Jurkat, Clone E6-1 (cell line): ENCODE measurements around the gene DNAJC24.

ENCODE experiments used
- DNase-seq: peaks from one replicate; pipeline ENCODE4 v3.0.0-alpha.2; 2011; ENCODE audit warnings: low read depth, low spot score
- H3K4me3 ChIP-seq: 2 replicates; pipeline ENCODE4 v1.5.1; 2011; ENCODE audit warnings: mild to moderate bottlenecking, low read length, control low read depth, moderate library complexity

DNAJC24 gene

GRCh38 chr11:31408201-31408600 lies 38.5 kb downstream of the DNAJC24 start:
- H3K4me3 ChIP-seq: no peak overlapping the region
- no peak for DNase-seq

GRCh38 chr11:31412946-31413345 lies 43.3 kb downstream of the DNAJC24 start:
- H3K4me3 ChIP-seq: no peak overlapping the region
- DNase-seq: no peak

- H3K4me3 ChIP-seq: no peak overlapping the region
- no peak for DNase-seq
Measured at GRCh38 chr11:31414338-31414737, 44.7 kb downstream of the DNAJC24 start.

- DNase-seq: no peak
- no peak overlapping the region for H3K4me3 ChIP-seq
Measured at GRCh38 chr11:31415435-31415834, 45.8 kb downstream of the DNAJC24 start.

- DNase-seq: no peak
Measured at GRCh38 chr11:31417357-31417756, 47.7 kb downstream of the DNAJC24 start.

DNA sequence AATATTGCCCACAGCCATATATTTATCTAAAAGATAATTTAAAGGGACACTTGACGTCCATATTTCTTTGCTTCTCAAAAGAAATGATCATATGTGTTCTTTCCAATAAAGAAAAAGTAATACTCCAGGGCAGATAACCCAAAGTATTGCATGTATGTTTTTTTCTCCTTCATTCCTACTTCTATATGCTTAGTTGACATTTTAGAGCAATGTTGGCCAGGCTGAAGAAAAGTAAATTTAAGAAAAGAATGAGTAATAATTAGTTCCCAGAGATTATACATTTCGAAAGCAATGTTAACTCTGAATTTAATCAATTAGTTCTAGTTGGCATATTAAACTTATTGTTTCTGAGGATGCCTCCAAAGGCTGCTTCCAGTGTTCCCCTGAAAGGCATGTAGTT lies 48.2 kb downstream of the DNAJC24 start:
- DNase-seq: no peak
- H3K4me3 ChIP-seq: no peak overlapping the region

More at GRCh38 chr11:31417357-31417756, 47.7 kb downstream of the DNAJC24 start:
- H3K4me3 ChIP-seq: no peak overlapping the region

DNA sequence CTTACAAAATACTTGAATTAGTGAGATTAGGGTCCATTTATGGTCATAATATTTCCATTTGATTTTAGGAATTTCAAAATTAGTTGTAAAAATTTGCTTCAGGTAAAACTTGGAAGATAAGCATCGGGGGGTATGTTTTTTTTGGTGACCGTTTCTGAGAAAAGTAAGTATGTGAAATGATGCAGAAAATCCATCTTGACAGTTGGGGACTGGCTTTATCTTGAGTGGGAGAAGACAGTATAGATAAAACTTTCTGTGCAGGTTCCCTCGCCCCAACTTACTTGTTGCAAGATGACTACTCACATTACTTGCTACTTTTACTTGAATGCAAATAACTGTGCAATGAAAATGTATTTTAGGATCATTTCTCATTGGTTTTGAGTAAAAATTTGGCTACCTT lies 49.5 kb downstream of the DNAJC24 start:
- no peak overlapping the region for H3K4me3 ChIP-seq
- no peak for DNase-seq

- no peak overlapping the region for H3K4me3 ChIP-seq
- DNase-seq: no peak
Measured at GRCh38 chr11:31419669-31420068, 50.0 kb downstream of the DNAJC24 start.

DNA sequence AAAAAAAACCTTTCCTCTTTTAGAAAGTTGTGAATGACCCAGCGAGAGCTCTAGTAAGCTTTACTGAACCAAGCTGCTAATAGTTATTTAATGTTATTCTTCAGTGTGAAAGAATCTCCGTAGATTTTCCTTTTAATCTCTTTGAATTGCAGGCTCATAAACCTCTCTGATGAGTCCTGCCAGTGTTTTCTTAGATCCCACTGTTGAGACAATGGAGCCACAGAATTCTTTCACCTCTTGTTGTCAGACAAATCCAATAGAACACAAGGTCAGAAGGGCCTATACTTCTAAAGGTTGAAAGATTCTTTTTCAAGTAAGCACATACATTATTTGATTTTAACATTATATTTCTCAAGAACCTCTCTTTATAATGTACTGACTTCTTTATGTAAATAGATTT lies 52.2 kb downstream of the DNAJC24 start:
- no peak for DNase-seq
- H3K4me3 ChIP-seq: no peak overlapping the region

DNA sequence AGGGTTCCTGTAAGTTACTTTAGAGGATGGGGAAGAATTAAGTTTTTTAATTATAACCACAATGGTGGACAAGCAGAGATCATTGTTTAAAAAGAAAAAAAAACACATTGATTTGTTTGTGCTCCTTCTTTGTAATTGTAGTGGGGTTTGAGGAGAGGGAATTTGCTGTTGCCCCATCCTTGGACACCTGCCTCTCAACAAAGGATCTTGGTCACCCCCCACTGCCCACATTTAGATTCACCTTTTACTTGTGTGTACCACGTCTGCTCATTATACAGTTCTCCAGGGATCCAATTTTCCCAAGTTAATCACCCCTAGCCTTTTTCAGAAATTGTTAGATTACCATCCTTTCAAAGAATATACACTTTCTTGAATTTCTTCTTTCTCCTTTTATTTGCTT lies 53.0 kb downstream of the DNAJC24 start:
- no peak overlapping the region for H3K4me3 ChIP-seq
- no peak for DNase-seq

- DNase-seq: no peak
Measured at GRCh38 chr11:31424652-31425051, 55.0 kb downstream of the DNAJC24 start.

DNA sequence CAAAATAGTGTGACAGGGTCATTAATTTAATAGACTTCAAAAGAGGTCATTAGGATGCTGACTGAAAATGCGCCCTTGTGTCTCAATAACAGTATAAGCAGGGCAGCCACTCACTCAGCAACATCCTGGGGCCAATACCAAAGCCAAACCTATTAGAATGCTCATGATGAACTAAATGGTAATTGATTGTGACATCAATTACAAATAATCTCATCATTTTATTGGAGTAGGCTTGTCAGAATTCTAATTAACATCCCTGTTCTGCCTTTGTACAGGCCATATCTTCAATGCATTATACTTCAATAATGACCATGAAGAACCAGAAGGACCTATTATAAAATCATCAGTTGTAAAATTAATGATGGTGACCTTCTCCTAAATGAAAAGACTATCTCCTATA lies 64.2 kb downstream of the DNAJC24 start:
- DNase-seq: no peak
- H3K4me3 ChIP-seq: no peak overlapping the region

More at GRCh38 chr11:31424652-31425051, 55.0 kb downstream of the DNAJC24 start:
- no peak overlapping the region for H3K4me3 ChIP-seq

GRCh38 chr11:31437742-31438435 lies 68.2 kb downstream of the DNAJC24 start:
- no peak for DNase-seq
- no peak overlapping the region for H3K4me3 ChIP-seq

- H3K4me3 ChIP-seq: no peak overlapping the region
- DNase-seq: no peak
Measured at GRCh38 chr11:31441296-31441695, 71.6 kb downstream of the DNAJC24 start.

DNA sequence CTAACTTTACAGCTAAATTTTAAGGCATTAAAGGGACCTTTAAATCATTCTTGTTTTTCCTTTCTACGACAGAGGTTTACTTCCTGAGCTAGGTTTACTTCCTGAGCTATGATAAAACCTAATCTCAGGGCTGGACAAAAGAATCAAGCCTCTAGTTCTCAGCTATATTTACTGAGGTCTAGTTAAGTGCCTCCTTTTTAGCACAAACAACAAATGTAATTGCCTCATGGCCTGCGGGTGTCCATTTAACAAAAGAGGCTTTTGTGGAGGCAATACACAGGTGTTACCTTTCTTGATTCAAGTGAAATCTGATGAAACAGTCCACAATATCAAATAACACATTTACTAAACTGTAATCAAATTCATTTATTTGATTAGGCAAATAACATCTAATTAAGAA lies 72.4 kb downstream of the DNAJC24 start:
- no peak for DNase-seq

DNA sequence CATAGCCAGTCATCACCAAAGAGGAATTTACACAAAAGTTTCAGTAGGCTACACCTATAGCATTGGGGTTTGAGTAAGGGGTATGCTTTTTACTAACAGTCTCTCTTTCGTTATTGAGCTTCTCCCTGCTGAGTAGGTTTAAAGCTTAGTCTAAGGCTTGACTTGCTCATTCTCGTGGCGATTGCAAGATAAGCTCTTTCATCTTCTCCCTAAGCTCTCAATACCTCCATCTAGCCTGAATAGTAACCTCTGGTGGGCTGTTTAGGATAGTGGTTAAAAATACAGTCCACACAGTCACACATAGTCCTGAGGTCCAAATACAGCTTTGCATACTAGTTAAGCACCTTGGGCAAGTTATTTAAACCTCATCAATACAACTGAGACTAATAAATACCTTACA lies 74.1 kb downstream of the DNAJC24 start:
- no peak for DNase-seq
- no peak overlapping the region for H3K4me3 ChIP-seq

More for the DNA sequence above, 72.4 kb downstream of the DNAJC24 start:
- no peak overlapping the region for H3K4me3 ChIP-seq

- no peak for DNase-seq
- H3K4me3 ChIP-seq: no peak overlapping the region
Measured at GRCh38 chr11:31445621-31446020, 76.0 kb downstream of the DNAJC24 start.

- DNase-seq: no peak
- H3K4me3 ChIP-seq: no peak overlapping the region
Measured at GRCh38 chr11:31449040-31449439, 79.4 kb downstream of the DNAJC24 start.

DNA sequence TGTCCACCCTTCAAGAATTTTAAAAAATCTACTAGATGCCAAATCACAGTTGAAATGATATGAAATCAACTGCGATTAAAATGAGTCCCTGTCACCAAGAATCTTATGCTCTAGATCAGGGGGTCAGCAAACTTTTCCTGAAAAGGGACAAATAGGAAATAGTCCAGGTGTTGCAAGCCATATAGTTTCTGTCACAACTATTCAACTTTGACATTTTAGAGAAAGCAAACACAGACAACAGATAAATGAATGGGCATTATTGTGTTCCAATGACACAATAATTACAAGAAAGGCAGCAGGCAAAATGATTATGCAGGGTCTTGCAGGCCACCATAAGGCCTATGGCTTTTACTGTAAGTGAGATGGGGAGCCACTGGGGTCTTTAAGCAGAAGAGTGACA lies 81.2 kb downstream of the DNAJC24 start:
- DNase-seq: no peak
- no peak overlapping the region for H3K4me3 ChIP-seq

GRCh38 chr11:31455177-31455576 lies 85.5 kb downstream of the DNAJC24 start:
- H3K4me3 ChIP-seq: no peak overlapping the region
- DNase-seq: no peak

GRCh38 chr11:31464436-31464835 lies 94.8 kb downstream of the DNAJC24 start:
- DNase-seq: no peak
- H3K4me3 ChIP-seq: no peak overlapping the region
